ENCODE data around the gene THSD4. TPM values are rescaled to one million over a fixed set of nuclear protein-coding genes. Genes with fewer than 3 reads are reported as not detected.

Gene THSD4
- total RNA-seq, 1 donor, result 50.9 TPM

DNA sequence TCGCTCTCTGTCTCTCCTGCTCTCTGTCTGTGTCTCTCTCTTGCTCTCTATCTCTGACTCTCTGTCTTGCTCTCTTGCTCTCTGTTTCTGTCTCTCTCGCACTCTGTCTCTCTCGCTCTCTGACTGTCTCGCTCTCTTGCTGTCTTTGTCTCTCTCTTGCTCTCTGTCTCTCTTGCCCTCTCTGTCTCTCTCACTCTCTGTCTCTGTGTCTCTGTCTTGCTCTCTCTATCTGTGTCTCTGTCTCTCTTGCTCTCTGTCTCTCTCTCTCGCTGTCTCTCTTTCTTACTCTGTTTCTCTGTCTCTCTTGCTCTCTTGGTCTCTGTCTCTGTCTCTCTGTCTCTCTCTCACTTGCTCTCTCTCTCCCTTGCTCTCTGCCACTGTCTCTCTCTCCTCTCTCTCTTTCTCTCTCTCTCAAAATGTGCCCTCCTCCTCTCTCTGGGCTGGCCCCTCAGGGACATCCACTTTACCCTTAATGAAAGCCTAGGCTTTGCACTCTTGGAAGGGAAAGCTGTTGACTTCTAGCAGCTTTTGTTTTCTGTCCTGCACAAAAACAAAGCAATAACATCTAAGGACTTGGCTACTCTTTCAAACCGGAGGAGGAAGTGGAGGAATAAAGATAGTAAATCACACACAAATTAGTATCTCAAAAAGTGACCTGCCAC, 621.1 kb downstream of the THSD4 start:
- H3K4me3 ChIP-seq (ENCODE audit: low read depth, low read length), result no peak overlapping the region
- TF ChIP-seq, protein P1, sequence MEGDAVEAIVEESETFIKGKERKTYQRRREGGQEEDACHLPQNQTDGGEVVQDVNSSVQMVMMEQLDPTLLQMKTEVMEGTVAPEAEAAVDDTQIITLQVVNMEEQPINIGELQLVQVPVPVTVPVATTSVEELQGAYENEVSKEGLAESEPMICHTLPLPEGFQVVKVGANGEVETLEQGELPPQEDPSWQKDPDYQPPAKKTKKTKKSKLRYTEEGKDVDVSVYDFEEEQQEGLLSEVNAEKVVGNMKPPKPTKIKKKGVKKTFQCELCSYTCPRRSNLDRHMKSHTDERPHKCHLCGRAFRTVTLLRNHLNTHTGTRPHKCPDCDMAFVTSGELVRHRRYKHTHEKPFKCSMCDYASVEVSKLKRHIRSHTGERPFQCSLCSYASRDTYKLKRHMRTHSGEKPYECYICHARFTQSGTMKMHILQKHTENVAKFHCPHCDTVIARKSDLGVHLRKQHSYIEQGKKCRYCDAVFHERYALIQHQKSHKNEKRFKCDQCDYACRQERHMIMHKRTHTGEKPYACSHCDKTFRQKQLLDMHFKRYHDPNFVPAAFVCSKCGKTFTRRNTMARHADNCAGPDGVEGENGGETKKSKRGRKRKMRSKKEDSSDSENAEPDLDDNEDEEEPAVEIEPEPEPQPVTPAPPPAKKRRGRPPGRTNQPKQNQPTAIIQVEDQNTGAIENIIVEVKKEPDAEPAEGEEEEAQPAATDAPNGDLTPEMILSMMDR (IDR thresholded peaks at IDR 0.05; ENCODE audit: insufficient read depth, low read length), result no peak
- no peak for DNase-seq (ENCODE audit: low read depth)

DNA sequence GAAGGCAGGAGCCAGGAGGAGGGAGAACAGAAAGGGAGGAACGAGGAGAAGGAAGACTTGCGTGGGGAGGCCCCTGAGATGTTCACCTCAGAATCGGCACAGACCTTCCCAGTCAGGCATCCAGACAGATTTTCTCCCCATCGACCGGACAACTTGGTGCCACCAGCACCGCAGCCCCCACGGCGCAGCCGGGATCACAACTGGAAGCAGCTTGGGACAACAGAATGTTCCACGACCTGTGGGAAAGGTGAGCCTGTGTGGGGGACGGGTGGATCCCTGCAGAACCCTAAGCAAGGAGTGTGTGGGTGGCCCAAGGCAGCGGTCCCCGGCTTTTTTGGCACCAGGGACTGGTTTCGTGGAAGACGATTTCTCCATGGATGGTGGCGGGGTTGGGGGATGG, 622.5 kb downstream of the THSD4 start:
- no peak for DNase-seq (ENCODE audit: low read depth)
- TF ChIP-seq, protein P1 (IDR thresholded peaks at IDR 0.05; ENCODE audit: insufficient read depth, low read length), result no peak

DNA sequence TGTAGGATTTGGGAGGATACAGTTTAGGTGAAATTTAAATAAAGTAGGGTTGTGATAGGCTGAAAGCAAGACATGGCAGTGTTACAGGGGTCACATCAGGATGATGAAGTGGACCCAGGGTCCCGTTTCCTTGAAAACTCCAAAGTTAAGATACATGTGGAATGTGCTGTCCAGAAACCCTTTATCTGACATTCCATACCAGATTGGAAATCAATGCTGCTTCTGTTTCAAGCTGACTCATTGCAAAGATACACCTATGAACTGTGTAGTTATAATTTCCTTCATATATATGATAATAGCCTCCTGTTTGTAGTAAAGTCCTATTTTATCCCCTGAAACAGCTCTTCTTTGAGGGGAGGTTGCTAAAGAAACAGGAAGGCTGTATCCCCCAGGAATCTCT, 624.1 kb downstream of the THSD4 start:
- no peak for DNase-seq (ENCODE audit: low read depth)

More for the DNA sequence above, 622.5 kb downstream of the THSD4 start:
- H3K4me3 ChIP-seq (ENCODE audit: low read depth, low read length), result no peak overlapping the region

DNA sequence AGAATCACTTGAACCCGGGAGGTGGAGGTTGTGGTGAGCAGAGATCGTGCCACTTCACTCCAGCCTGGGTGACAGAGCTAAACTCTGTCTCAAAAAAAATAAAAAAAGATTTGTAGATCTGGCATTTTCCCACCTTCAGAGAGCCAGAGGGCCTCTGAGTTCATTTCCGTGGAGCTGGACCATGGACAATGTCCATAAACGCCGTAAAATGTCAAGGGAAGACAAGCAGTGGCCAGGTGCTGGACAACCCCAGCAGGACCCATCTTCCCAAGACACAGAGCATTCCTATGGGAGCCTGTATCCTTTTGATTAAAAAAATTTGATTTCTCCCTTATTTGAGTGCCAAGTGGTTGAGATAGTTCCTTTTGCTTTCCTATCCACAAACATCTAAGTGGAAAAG, 627.7 kb downstream of the THSD4 start:
- DNase-seq (ENCODE audit: low read depth), result no peak
- TF ChIP-seq, protein P1 (IDR thresholded peaks at IDR 0.05; ENCODE audit: insufficient read depth, low read length), result no peak
- no peak overlapping the region for H3K4me3 ChIP-seq (ENCODE audit: low read depth, low read length)

More for the DNA sequence above, 624.1 kb downstream of the THSD4 start:
- TF ChIP-seq, protein P1 (IDR thresholded peaks at IDR 0.05; ENCODE audit: insufficient read depth, low read length), result no peak
- H3K4me3 ChIP-seq (ENCODE audit: low read depth, low read length), result no peak overlapping the region

DNA sequence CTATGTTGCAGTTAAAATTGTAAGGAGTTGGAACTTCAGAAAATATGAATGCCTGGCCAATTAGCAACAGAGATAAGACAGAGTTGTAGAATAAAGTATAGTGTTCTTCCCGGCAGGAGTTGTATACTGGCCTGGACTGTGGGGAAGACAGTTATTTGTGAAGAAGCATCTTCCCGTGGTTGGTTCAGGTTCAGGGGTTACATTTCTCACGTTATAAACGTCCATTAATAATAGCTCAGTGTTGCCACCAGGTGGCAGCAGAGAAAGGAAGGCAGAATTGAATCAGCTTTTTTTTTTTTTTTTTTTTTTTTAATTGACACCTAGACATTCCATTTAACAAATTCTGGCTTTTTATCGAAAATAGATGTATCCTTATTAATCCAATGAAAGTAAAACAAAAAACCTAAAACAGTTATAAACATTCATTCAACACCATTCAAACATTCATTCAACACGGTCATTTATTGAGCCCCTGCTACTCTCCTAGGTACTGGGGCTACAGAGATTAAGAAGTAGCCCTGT, 628.7 kb downstream of the THSD4 start:
- TF ChIP-seq, protein P1 (IDR thresholded peaks at IDR 0.05; ENCODE audit: insufficient read depth, low read length), result peak; percentile 68
- DNase-seq (ENCODE audit: low read depth), result peak; percentile 65
- no peak overlapping the region for H3K4me3 ChIP-seq (ENCODE audit: low read depth, low read length)

DNA sequence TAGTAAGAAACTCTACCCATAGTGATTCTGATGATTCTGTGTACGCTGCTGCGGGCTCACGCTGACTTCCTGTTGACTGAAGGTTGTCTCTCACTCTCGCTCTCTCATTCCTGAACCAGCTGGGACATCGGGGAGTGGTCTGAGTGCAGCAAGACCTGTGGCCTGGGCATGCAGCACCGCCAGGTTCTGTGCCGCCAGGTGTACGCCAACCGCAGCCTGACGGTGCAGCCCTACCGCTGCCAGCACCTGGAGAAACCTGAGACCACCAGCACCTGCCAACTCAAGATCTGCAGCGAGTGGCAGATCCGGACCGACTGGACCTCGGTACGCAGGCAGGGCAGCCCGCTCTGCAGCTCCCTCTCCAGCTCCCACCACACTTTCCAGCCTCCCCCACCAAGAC, 631.4 kb downstream of the THSD4 start:
- no peak overlapping the region for H3K4me3 ChIP-seq (ENCODE audit: low read depth, low read length)
- TF ChIP-seq, protein P1 (IDR thresholded peaks at IDR 0.05; ENCODE audit: insufficient read depth, low read length), result no peak
- no peak for DNase-seq (ENCODE audit: low read depth)

Measured in fibroblast of the aortic adventitia (primary cell).